Keratinocyte (primary cell): Measurements from ENCODE around the gene HMSD. TPM values are rescaled to one million over a fixed set of nuclear protein-coding genes. Genes with fewer than 3 reads are reported as not detected.

ENCODE experiments used
- DNase-seq: peaks from one replicate; pipeline ENCODE4 v3.0.0-alpha.2; 2011; ENCODE audit warnings: low read depth, missing footprints, low spot score
- FAIRE-seq: peaks from 2 replicates; lab custom pipeline; 2011; peaks lifted over from hg19 to GRCh38; lab: Jason Lieb, UNC
- H2AFZ ChIP-seq: 2 replicates; pipeline ENCODE4 v1.6.0; 2012; ENCODE audit warnings: low read length, control low read depth, inconsistent platforms; ENCODE audit not compliant: control insufficient read depth
- H3K27ac ChIP-seq: 2 replicates; pipeline ENCODE4 v1.5.1; 2011; ENCODE audit warnings: low read length; ENCODE audit not compliant: control insufficient read depth, insufficient read depth
- H3K27me3 ChIP-seq: 3 replicates; pipeline ENCODE4 v1.6.0; 2011; ENCODE audit warnings: low read length; ENCODE audit not compliant: control insufficient read depth, insufficient read depth; ENCODE audit errors: extremely low read depth
- H3K36me3 ChIP-seq, 2 experiments: 2 replicates in 1 of 2; 3 replicates in 1 of 2; pipeline ENCODE4 v1.5.1; 2011; ENCODE audit warnings: low read length in 2 of 2, mild to moderate bottlenecking in 1 of 2; ENCODE audit not compliant: control insufficient read depth in 2 of 2, insufficient read depth in 2 of 2; ENCODE audit errors: extremely low read depth in 1 of 2
- H3K4me1 ChIP-seq: 3 replicates; pipeline ENCODE4 v1.5.1; 2011; ENCODE audit warnings: low read length; ENCODE audit not compliant: control insufficient read depth, insufficient read depth; ENCODE audit errors: extremely low read depth
- H3K4me2 ChIP-seq: 3 replicates; pipeline ENCODE4 v1.6.0; 2011; ENCODE audit warnings: low read depth, low read length; ENCODE audit not compliant: control insufficient read depth, insufficient read depth; ENCODE audit errors: extremely low read depth
- H3K4me3 ChIP-seq, 3 experiments: fragments of 200-600 bp in 1 of 3; sonication (generic) in 1 of 3; 2 replicates in 2 of 3; 3 replicates in 1 of 3; pipeline ENCODE4 v1.5.1; 2011 to 2016; ENCODE audit warnings: low read length in 3 of 3, mild to moderate bottlenecking in 3 of 3, control low read depth in 2 of 3, inconsistent platforms in 1 of 3, low read depth in 1 of 3, mixed read lengths in 1 of 3, mixed run types in 1 of 3, moderate library complexity in 1 of 3; ENCODE audit not compliant: control insufficient read depth in 2 of 3, insufficient read depth in 2 of 3; ENCODE audit errors: extremely low read depth in 1 of 3
- H3K79me2 ChIP-seq: 2 replicates; pipeline ENCODE4 v1.6.0; 2012; ENCODE audit warnings: low read length; ENCODE audit not compliant: control insufficient read depth, insufficient read depth
- H3K9ac ChIP-seq: 3 replicates; pipeline ENCODE4 v1.6.0; 2011; ENCODE audit warnings: low read length; ENCODE audit not compliant: control insufficient read depth, insufficient read depth; ENCODE audit errors: extremely low read depth
- H3K9me1 ChIP-seq: 3 replicates; pipeline ENCODE4 v1.6.0; 2011; ENCODE audit warnings: low read length; ENCODE audit not compliant: control insufficient read depth, insufficient read depth; ENCODE audit errors: extremely low read depth
- H3K9me3 ChIP-seq: 2 replicates; pipeline ENCODE4 v1.5.1; 2012; ENCODE audit warnings: low read depth, low read length; ENCODE audit not compliant: control insufficient read depth
- H4K20me1 ChIP-seq: 3 replicates; pipeline ENCODE4 v1.6.0; 2011; ENCODE audit warnings: low read length; ENCODE audit not compliant: control insufficient read depth, insufficient read depth; ENCODE audit errors: extremely low read depth
- EZH2 ChIP-seq: IDR thresholded peaks from one replicate; pipeline ENCODE4 v1.6.1; 2012; ENCODE audit warnings: inconsistent platforms, mild to moderate bottlenecking, low read length, moderate library complexity
- dilution Hi-C: fragments of 300-500 bp; cut with MboI; formaldehyde crosslinking; loops from one replicate; pipeline ENCODE4 v1.7.0; 2020; ENCODE audit warnings: low sequenced_read_pairs; ENCODE audit not compliant: extremely low pct_ligation_motif_present
- polyA plus RNA-seq, 5 experiments: library from polyadenylated mRNA; depleted of rRNA in 3 of 5; stranded (reverse) in 3 of 5; stranded (forward) in 1 of 5; unstranded in 1 of 5; fragments of >200 nt; gene quantifications; 1 replicate in 1 of 5; 2 replicates in 3 of 5; 3 replicates in 1 of 5; pipeline versions ENCODE4 v1.2.1 to v1.2.3, GENCODE V29; 2011 to 2012; ENCODE audit warnings: missing spikeins in 2 of 5, low read depth in 1 of 5, low replicate concordance in 1 of 5
- TF ChIP-seq, protein P1 (sequence below), 3 experiments: IDR thresholded peaks in 1 of 3; conservative IDR thresholded peaks in 1 of 3; optimal IDR thresholded peaks in 1 of 3; 2 replicates in 2 of 3; 3 replicates in 1 of 3; pipeline versions ENCODE3 to v1.5.1; 2011; ENCODE audit warnings: low read length in 3 of 3, mild to moderate bottlenecking in 3 of 3, moderate library complexity in 2 of 3, control low read depth in 1 of 3, inconsistent platforms in 1 of 3; ENCODE audit not compliant: insufficient read depth in 2 of 3; ENCODE audit errors: extremely low read depth in 1 of 3

The HMSD gene
- polyA plus RNA-seq, 1 donor (not counting 4 experiments of a cell fraction or from before 2014, with no cell fraction given): 1.2 TPM

DNA sequence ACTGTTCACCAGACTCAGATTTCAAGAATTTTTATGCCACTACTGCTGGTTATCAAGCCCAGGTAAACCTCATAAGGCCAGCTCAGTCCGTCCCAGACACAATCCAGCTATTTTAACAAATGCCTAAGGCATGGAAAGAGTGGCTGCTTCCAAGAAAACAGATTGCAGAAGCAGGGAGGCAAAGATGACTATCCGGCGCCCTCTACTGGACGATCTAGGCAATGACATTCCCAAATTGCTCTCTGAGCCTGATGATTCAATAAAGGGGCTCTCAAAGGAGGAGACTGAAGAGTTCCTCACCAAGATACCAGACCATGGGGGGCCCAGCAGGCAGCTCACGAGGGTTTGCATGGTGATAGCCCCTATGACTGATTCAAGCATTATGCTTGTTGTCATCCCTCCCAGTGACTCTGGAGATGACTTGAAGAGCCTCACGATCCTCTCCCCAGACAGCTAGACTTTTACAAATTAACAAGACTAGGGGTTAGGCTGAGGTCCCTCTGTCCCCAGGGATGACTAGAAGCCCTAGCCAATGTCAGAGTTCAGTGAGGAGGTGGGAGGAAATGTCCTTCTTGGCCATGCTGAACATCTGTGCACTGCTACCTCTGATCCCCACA lies 45.8 kb downstream of the HMSD start:
- FAIRE-seq (peak; percentile 58), DNase-seq (no peak)
- Histone ChIP-seq H3K9me3 (peaks cover 4% of the 10 kb centered on the region), H3K9ac (no peak overlapping the region), H3K36me3 (no peaks in the 10 kb centered on the region), H3K79me2 (no peaks in the 10 kb centered on the region), H3K9me1 (no peaks in the 10 kb centered on the region), H3K4me1 (peaks cover 21% of the 10 kb centered on the region), H2AFZ (no peak overlapping the region), H3K4me2 (no peak overlapping the region), H3K27me3 (no peaks in the 10 kb centered on the region), H3K4me3 (no peak overlapping the region), H4K20me1 (no peaks in the 10 kb centered on the region), H3K27ac (no peak overlapping the region)
- dilution Hi-C loops: no loop called here
- TF ChIP-seq, protein P1, sequence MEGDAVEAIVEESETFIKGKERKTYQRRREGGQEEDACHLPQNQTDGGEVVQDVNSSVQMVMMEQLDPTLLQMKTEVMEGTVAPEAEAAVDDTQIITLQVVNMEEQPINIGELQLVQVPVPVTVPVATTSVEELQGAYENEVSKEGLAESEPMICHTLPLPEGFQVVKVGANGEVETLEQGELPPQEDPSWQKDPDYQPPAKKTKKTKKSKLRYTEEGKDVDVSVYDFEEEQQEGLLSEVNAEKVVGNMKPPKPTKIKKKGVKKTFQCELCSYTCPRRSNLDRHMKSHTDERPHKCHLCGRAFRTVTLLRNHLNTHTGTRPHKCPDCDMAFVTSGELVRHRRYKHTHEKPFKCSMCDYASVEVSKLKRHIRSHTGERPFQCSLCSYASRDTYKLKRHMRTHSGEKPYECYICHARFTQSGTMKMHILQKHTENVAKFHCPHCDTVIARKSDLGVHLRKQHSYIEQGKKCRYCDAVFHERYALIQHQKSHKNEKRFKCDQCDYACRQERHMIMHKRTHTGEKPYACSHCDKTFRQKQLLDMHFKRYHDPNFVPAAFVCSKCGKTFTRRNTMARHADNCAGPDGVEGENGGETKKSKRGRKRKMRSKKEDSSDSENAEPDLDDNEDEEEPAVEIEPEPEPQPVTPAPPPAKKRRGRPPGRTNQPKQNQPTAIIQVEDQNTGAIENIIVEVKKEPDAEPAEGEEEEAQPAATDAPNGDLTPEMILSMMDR (optimal IDR thresholded peaks at IDR 0.05 in 1 of 3, IDR thresholded peaks at IDR 0.05 in 1 of 3, conservative IDR thresholded peaks at IDR 0.05 in 1 of 3; ENCODE audit: extremely low read depth in 1 of 3, insufficient read depth in 2 of 3, low read length in 3 of 3): peak; percentile 82 to 95 (median 85)
- TF ChIP-seq EZH2: no peak

GRCh38 chr18:63997041-63997440 lies 47.9 kb downstream of the HMSD start:
- H3K9ac ChIP-seq: peak overlapping the region; percentile 55
- TF ChIP-seq, protein P1 (optimal IDR thresholded peaks at IDR 0.05 in 1 of 3, IDR thresholded peaks at IDR 0.05 in 1 of 3, conservative IDR thresholded peaks at IDR 0.05 in 1 of 3; ENCODE audit: extremely low read depth in 1 of 3, insufficient read depth in 2 of 3, low read length in 3 of 3): no peak
- no peak for TF ChIP-seq EZH2
- H4K20me1 ChIP-seq: no peaks in the 10 kb centered on the region
- peaks cover 21% of the 10 kb centered on the region for H3K4me1 ChIP-seq
- H3K27me3 ChIP-seq: no peaks in the 10 kb centered on the region
- H3K4me2 ChIP-seq: peak overlapping the region; percentile 49
- peaks cover 4% of the 10 kb centered on the region for H3K9me3 ChIP-seq
- no peaks in the 10 kb centered on the region for H3K36me3 ChIP-seq
- H3K27ac ChIP-seq: peak overlapping the region; percentile 82
- no peaks in the 10 kb centered on the region for H3K9me1 ChIP-seq
- peak overlapping the region in 2 of 3 experiments; percentile 25 to 46 for H3K4me3 ChIP-seq
- no peaks in the 10 kb centered on the region for H3K79me2 ChIP-seq
- no peak overlapping the region for H2AFZ ChIP-seq
- DNase-seq (no peak), FAIRE-seq (peak; percentile 65)
- dilution Hi-C loops: no loop called here
